Mesenchymal stem cell (in vitro differentiated cells and primary cell): ENCODE results near the gene RAC3.

ENCODE experiments used
- DNase-seq: peaks from one replicate; pipeline ENCODE4 v3.0.0-alpha.2; 2013
- H2AFZ ChIP-seq: one replicate; pipeline ENCODE4 v1.6.1; 2013; ENCODE audit warnings: low read depth, mild to moderate bottlenecking, control low read depth, inconsistent platforms, low read length, moderate library complexity
- H2AK5ac ChIP-seq: 2 replicates; pipeline ENCODE4 v1.6.1; 2013; ENCODE audit warnings: low read length, moderate library complexity, mild to moderate bottlenecking, inconsistent platforms; ENCODE audit not compliant: severe bottlenecking
- H2BK120ac ChIP-seq: one replicate; pipeline ENCODE4 v1.6.1; 2013; ENCODE audit warnings: low read depth, mild to moderate bottlenecking, inconsistent platforms, low read length, moderate library complexity
- H2BK12ac ChIP-seq, 2 experiments: one replicate each; pipeline ENCODE4 v1.6.1; 2013; ENCODE audit warnings: inconsistent platforms in 2 of 2, low read length in 2 of 2, mild to moderate bottlenecking in 2 of 2, moderate library complexity in 2 of 2, control low read depth in 1 of 2
- H2BK15ac ChIP-seq: one replicate; pipeline ENCODE4 v1.6.1; 2013; ENCODE audit warnings: mild to moderate bottlenecking, low read depth, inconsistent platforms; ENCODE audit not compliant: poor library complexity, severe bottlenecking
- H2BK5ac ChIP-seq: 2 replicates; pipeline ENCODE4 v1.6.1; 2013; ENCODE audit warnings: low read depth, mild to moderate bottlenecking, low read length, control low read depth, inconsistent platforms; ENCODE audit not compliant: poor library complexity, severe bottlenecking
- H3K14ac ChIP-seq, 2 experiments: one replicate each; pipeline ENCODE4 v1.6.1; 2013; ENCODE audit warnings: inconsistent platforms in 2 of 2, low read length in 2 of 2, control low read depth in 1 of 2, mild to moderate bottlenecking in 1 of 2, moderate library complexity in 1 of 2
- H3K18ac ChIP-seq, 2 experiments: one replicate each; pipeline ENCODE4 v1.6.1; 2013; ENCODE audit warnings: inconsistent platforms in 2 of 2, low read length in 2 of 2, control low read depth in 1 of 2, low read depth in 1 of 2, mild to moderate bottlenecking in 1 of 2
- H3K23ac ChIP-seq, 2 experiments: one replicate each; pipeline ENCODE4 v1.6.1; 2013; ENCODE audit warnings: inconsistent platforms in 2 of 2, low read length in 2 of 2, mild to moderate bottlenecking in 2 of 2, moderate library complexity in 2 of 2, control low read depth in 1 of 2
- H3K27ac ChIP-seq: 2 replicates; pipeline ENCODE4 v1.5.1; 2013; ENCODE audit warnings: mild to moderate bottlenecking, moderate library complexity, low read length, control low read depth, inconsistent platforms; ENCODE audit not compliant: poor library complexity, severe bottlenecking
- H3K27me3 ChIP-seq, 2 experiments: 2 replicates each; pipeline versions ENCODE4 v1.6.1 to v1.7.0; 2013; ENCODE audit warnings: low read length in 2 of 2, mild to moderate bottlenecking in 2 of 2, moderate library complexity in 2 of 2, control low read depth in 1 of 2, inconsistent platforms in 1 of 2; ENCODE audit not compliant: control insufficient read depth in 1 of 2, insufficient read depth in 1 of 2
- H3K36me3 ChIP-seq, 2 experiments: 2 replicates each; pipeline versions ENCODE4 v1.6.1 to v1.7.0; 2013; ENCODE audit warnings: low read length in 2 of 2, control low read depth in 1 of 2, inconsistent platforms in 1 of 2, low read depth in 1 of 2, mild to moderate bottlenecking in 1 of 2; ENCODE audit not compliant: insufficient read depth in 2 of 2, control insufficient read depth in 1 of 2
- H3K4ac ChIP-seq, 2 experiments: one replicate each; pipeline ENCODE4 v1.6.1; 2013; ENCODE audit warnings: inconsistent platforms in 2 of 2, low read length in 2 of 2, mild to moderate bottlenecking in 2 of 2, moderate library complexity in 2 of 2, control low read depth in 1 of 2, low read depth in 1 of 2
- H3K4me1 ChIP-seq: 2 replicates; pipeline ENCODE4 v1.6.1; 2013; ENCODE audit warnings: low read depth, low read length, control low read depth; ENCODE audit not compliant: control insufficient read depth, insufficient read depth
- H3K4me2 ChIP-seq: 2 replicates; pipeline ENCODE4 v1.6.1; 2013; ENCODE audit warnings: low read length, mild to moderate bottlenecking, inconsistent platforms; ENCODE audit not compliant: poor library complexity, severe bottlenecking
- H3K4me3 ChIP-seq, 2 experiments: 2 replicates each; pipeline versions ENCODE4 v1.5.1 to v1.7.0; 2013; ENCODE audit warnings: low read length in 2 of 2, mild to moderate bottlenecking in 2 of 2, control low read depth in 1 of 2, low read depth in 1 of 2; ENCODE audit not compliant: insufficient read depth in 1 of 2
- H3K79me1 ChIP-seq: replicated peaks from 2 replicates; pipeline ENCODE4 v1.6.1; 2013; ENCODE audit warnings: mild to moderate bottlenecking, control low read depth, low read length, inconsistent platforms; ENCODE audit not compliant: poor library complexity, severe bottlenecking
- H3K9ac ChIP-seq: 2 replicates; pipeline ENCODE4 v1.7.0; 2013; ENCODE audit warnings: mild to moderate bottlenecking, low read length, moderate library complexity
- H3K9me3 ChIP-seq: 2 replicates; pipeline ENCODE4 v1.7.0; 2013; ENCODE audit warnings: mild to moderate bottlenecking, low read length; ENCODE audit not compliant: control insufficient read depth
- H4K8ac ChIP-seq: one replicate; pipeline ENCODE4 v1.6.1; 2013; ENCODE audit warnings: inconsistent platforms, mild to moderate bottlenecking, low read length, moderate library complexity
- H4K91ac ChIP-seq: one replicate; pipeline ENCODE4 v1.6.1; 2013; ENCODE audit warnings: mild to moderate bottlenecking, low read length, inconsistent platforms
- WGBS: methylation state at CpG from one replicate; pipeline ENCODE4 v1.1.7; 2013; ENCODE audit warnings: mixed read lengths; 5-methylcytosine and 5-hydroxymethylcytosine counted together

Gene RAC3

GRCh38 chr17:82065638-82066303 is 34.3 kb downstream of the RAC3 start, which contains the start of gene DUS1L:
TSS of gene DUS1L (minus strand) at chr17:82065804. CDS start at chr17:82065059, 745 bp downstream.
- H2BK5ac ChIP-seq: no peak within 1 kb of the TSS
- H4K91ac ChIP-seq: peak within 1 kb of the TSS; percentile 90
- peak within 1 kb of the TSS; percentile 81 to 89 for H3K4me3 ChIP-seq
- peak within 1 kb of the TSS; percentile 86 to 92 for H3K4ac ChIP-seq
- peak within 1 kb of the TSS; percentile 100 for H4K8ac ChIP-seq
- H2BK120ac ChIP-seq: peak within 1 kb of the TSS; percentile 54
- H2BK15ac ChIP-seq: no peak within 1 kb of the TSS
- H2BK12ac ChIP-seq: peak within 1 kb of the TSS in 1 of 2 experiments; percentile 38
- H3K4me2 ChIP-seq: peak within 1 kb of the TSS; percentile 96
- H3K14ac ChIP-seq: peak within 1 kb of the TSS in 1 of 2 experiments; percentile 79
- H3K36me3 ChIP-seq: peaks cover 27 to 37% of the 10 kb centered on the region in 2 experiments
- H3K79me1 ChIP-seq: peaks cover 13% of the 10 kb centered on the region
- peak; percentile 41 for DNase-seq
- no peak within 1 kb of the TSS for H2AK5ac ChIP-seq
- H3K4me1 ChIP-seq: peaks cover 24% of the 10 kb centered on the region
- peak within 1 kb of the TSS; percentile 100 for H2AFZ ChIP-seq
- 14% methylated on average over 77 of the region's 88 CpGs for WGBS
- peak within 1 kb of the TSS; percentile 92 for H3K9ac ChIP-seq
- H3K27ac ChIP-seq: no peak within 1 kb of the TSS
- H3K27me3 ChIP-seq: no peaks in the 10 kb centered on the region
- H3K23ac ChIP-seq: peak within 1 kb of the TSS in 1 of 2 experiments; percentile 65
- H3K18ac ChIP-seq: peak within 1 kb of the TSS; percentile 88 to 95
- H3K9me3 ChIP-seq: no peaks in the 10 kb centered on the region

GRCh38 chr17:82070611-82071010 is 39.1 kb downstream of the RAC3 start:
- Histone ChIP-seq H3K4me2 (no peak overlapping the region), H3K79me1 (peaks cover 7% of the 10 kb centered on the region)

DNA sequence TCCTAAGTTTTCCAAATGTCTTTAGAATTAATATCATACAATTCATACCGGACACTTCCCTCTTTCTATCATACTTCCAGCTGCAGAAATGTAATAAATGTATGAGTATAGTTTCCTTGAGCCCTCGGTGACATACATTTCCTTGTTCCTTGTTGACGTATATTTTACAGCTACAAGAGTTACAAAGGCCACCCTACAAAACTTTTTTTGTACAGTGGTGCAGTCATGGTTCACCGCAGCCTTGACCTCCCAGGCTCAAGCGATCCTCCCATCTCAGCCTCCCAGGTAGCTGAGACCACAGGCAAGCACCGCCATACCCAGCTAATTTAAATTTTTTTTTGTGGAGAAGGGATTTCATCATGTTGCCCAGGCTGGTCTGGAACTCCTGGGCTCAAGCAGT is 41.3 kb downstream of the RAC3 start:
- H3K23ac ChIP-seq: no peak overlapping the region
- 93% methylated on average over 5 of the region's 6 CpGs for WGBS
- H3K79me1 ChIP-seq: no peaks in the 10 kb centered on the region
- no peak overlapping the region for H3K27ac ChIP-seq
- H4K91ac ChIP-seq: no peak overlapping the region
- H2BK5ac ChIP-seq: no peak overlapping the region
- H3K4me1 ChIP-seq: no peaks in the 10 kb centered on the region
- H3K18ac ChIP-seq: no peak overlapping the region
- H4K8ac ChIP-seq: no peak overlapping the region
- H3K27me3 ChIP-seq: no peaks in the 10 kb centered on the region
- H3K4me2 ChIP-seq: no peak overlapping the region
- no peak for DNase-seq
- H2AK5ac ChIP-seq: no peak overlapping the region
- H2AFZ ChIP-seq: no peak overlapping the region
- peaks cover 3 to 13% of the 10 kb centered on the region in 2 experiments for H3K36me3 ChIP-seq
- H3K4ac ChIP-seq: no peak overlapping the region
- no peak overlapping the region for H2BK15ac ChIP-seq
- no peak overlapping the region for H2BK120ac ChIP-seq
- no peaks in the 10 kb centered on the region for H3K9me3 ChIP-seq
- H3K14ac ChIP-seq: no peak overlapping the region
- no peak overlapping the region for H3K4me3 ChIP-seq
- no peak overlapping the region for H3K9ac ChIP-seq
- no peak overlapping the region for H2BK12ac ChIP-seq

More at GRCh38 chr17:82070611-82071010, 39.1 kb downstream of the RAC3 start:
- Histone ChIP-seq H3K27ac (no peak overlapping the region), H2AFZ (no peak overlapping the region), H4K8ac (no peak overlapping the region), H3K36me3 (no peaks in the 10 kb centered on the region), H2BK15ac (no peak overlapping the region), H2BK12ac (no peak overlapping the region), H3K27me3 (no peaks in the 10 kb centered on the region), H3K9ac (no peak overlapping the region), H3K23ac (no peak overlapping the region), H3K18ac (no peak overlapping the region), H3K4me1 (peaks cover 7% of the 10 kb centered on the region), H3K4ac (no peak overlapping the region), H2AK5ac (no peak overlapping the region), H4K91ac (no peak overlapping the region), H3K4me3 (no peak overlapping the region), H2BK5ac (no peak overlapping the region), H3K14ac (no peak overlapping the region), H3K9me3 (no peaks in the 10 kb centered on the region), H2BK120ac (no peak overlapping the region)
- no peak for DNase-seq

GRCh38 chr17:82073446-82073845 is 42.0 kb downstream of the RAC3 start:
- Histone ChIP-seq H3K79me1 (no peaks in the 10 kb centered on the region), H2AK5ac (no peak overlapping the region), H4K8ac (no peak overlapping the region), H2BK15ac (no peak overlapping the region), H3K9me3 (no peaks in the 10 kb centered on the region), H3K27me3 (no peaks in the 10 kb centered on the region), H2BK5ac (no peak overlapping the region), H3K36me3 (peaks cover 8 to 20% of the 10 kb centered on the region in 2 experiments), H3K27ac (no peak overlapping the region), H2BK12ac (no peak overlapping the region), H4K91ac (no peak overlapping the region), H3K9ac (no peak overlapping the region), H2AFZ (no peak overlapping the region), H3K4me2 (no peak overlapping the region), H2BK120ac (no peak overlapping the region), H3K14ac (no peak overlapping the region), H3K18ac (no peak overlapping the region), H3K4me3 (no peak overlapping the region), H3K4ac (no peak overlapping the region), H3K23ac (no peak overlapping the region), H3K4me1 (no peaks in the 10 kb centered on the region)
- DNase-seq: no peak
- 93% methylated on average over 9 of the region's 9 CpGs for WGBS
